GM18499 (cell line): ENCODE results near the gene WNT6.

Experiments
- ATAC-seq: cut with Tn5 transposase; IDR thresholded peaks from one replicate; pipeline ENCODE4 v1.9.1; 2021; ENCODE audit warnings: moderate number of reproducible peaks; ENCODE audit not compliant: insufficient read depth, unreplicated experiment

The WNT6 gene

GRCh38 chr2:218859556-218859987 lies at the start of gene WNT6:
Gene WNT6, plus strand, starts transcription at chr2:218859805. Its CDS starts 233 bp downstream, at chr2:218860038.
- ATAC-seq = no peak

GRCh38 chr2:218810256-218810655 lies 49.3 kb upstream of the WNT6 start:
- ATAC-seq = no peak

- no peak for ATAC-seq
These were observed 48.2 kb upstream of the WNT6 start for GRCh38 chr2:218811382-218811781.

- no peak for ATAC-seq
These were observed 47.3 kb upstream of the WNT6 start for GRCh38 chr2:218812096-218812815.

- no peak for ATAC-seq
These were observed 46.7 kb upstream of the WNT6 start for GRCh38 chr2:218812861-218813260.

GRCh38 chr2:218813771-218814460 lies 45.7 kb upstream of the WNT6 start:
- ATAC-seq = no peak

- no peak for ATAC-seq
These were observed 44.9 kb upstream of the WNT6 start for GRCh38 chr2:218814540-218815243.

- no peak for ATAC-seq
These were observed 44.4 kb upstream of the WNT6 start for GRCh38 chr2:218815244-218815637.

- no peak for ATAC-seq
These were observed 44.0 kb upstream of the WNT6 start for GRCh38 chr2:218815649-218816048.

- no peak for ATAC-seq
These were observed 43.0 kb upstream of the WNT6 start for GRCh38 chr2:218816561-218817011.

- no peak for ATAC-seq
These were observed 40.5 kb upstream of the WNT6 start for GRCh38 chr2:218819093-218819492.

- ATAC-seq = no peak
These were observed 38.7 kb upstream of the WNT6 start for GRCh38 chr2:218820746-218821369.

GRCh38 chr2:218821605-218822211 lies 37.9 kb upstream of the WNT6 start:
- ATAC-seq = no peak

- ATAC-seq = no peak
These were observed 37.0 kb upstream of the WNT6 start for GRCh38 chr2:218822622-218823021.

- ATAC-seq = no peak
These were observed 36.3 kb upstream of the WNT6 start for GRCh38 chr2:218823196-218823855.

GRCh38 chr2:218824004-218824403 lies 35.6 kb upstream of the WNT6 start:
- ATAC-seq = no peak

- ATAC-seq = no peak
These were observed 32.8 kb upstream of the WNT6 start for GRCh38 chr2:218826791-218827190.

GRCh38 chr2:218827701-218828476 lies 31.7 kb upstream of the WNT6 start:
- no peak for ATAC-seq

- ATAC-seq = no peak
These were observed 31.2 kb upstream of the WNT6 start for GRCh38 chr2:218828477-218828778.
